Measurements from ENCODE around the gene ANXA8L1.
"Not testable (repeated sequence)": the region's sequence is repeated elsewhere in the genome, so short reads cannot be mapped to it uniquely, and the experiment has no call there.

DNA sequence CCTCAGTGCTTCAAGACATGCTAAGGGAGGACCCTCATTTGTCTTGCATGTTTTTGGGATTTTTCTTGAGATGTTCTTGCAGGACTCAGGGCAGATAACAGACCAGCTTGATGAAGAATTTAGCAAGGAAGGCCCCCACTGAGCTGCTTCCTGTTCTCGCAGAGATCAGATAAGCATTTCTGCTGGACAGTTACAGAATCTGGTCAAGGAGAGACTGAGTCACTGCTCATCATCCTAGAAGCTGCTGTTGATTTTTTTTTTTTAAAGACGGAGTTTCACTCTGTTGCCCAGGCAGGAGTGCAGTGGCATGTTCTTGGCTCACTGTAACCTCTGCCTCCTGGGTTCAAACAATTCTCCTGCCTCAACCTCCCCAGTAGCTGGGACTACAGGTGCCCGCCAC, 1.2 kb upstream of the ANXA8L1 start:
- TF ChIP-seq, protein P1, sequence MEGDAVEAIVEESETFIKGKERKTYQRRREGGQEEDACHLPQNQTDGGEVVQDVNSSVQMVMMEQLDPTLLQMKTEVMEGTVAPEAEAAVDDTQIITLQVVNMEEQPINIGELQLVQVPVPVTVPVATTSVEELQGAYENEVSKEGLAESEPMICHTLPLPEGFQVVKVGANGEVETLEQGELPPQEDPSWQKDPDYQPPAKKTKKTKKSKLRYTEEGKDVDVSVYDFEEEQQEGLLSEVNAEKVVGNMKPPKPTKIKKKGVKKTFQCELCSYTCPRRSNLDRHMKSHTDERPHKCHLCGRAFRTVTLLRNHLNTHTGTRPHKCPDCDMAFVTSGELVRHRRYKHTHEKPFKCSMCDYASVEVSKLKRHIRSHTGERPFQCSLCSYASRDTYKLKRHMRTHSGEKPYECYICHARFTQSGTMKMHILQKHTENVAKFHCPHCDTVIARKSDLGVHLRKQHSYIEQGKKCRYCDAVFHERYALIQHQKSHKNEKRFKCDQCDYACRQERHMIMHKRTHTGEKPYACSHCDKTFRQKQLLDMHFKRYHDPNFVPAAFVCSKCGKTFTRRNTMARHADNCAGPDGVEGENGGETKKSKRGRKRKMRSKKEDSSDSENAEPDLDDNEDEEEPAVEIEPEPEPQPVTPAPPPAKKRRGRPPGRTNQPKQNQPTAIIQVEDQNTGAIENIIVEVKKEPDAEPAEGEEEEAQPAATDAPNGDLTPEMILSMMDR (IDR thresholded peaks at IDR 0.05): not testable (repeated sequence)
- not testable (repeated sequence) for TF ChIP-seq POLR2A (IDR thresholded peaks at IDR 0.05)

Data from lower leg skin (tissue), 3 donors.